ENCODE data around the gene CDC42.

The CDC42 gene

DNA sequence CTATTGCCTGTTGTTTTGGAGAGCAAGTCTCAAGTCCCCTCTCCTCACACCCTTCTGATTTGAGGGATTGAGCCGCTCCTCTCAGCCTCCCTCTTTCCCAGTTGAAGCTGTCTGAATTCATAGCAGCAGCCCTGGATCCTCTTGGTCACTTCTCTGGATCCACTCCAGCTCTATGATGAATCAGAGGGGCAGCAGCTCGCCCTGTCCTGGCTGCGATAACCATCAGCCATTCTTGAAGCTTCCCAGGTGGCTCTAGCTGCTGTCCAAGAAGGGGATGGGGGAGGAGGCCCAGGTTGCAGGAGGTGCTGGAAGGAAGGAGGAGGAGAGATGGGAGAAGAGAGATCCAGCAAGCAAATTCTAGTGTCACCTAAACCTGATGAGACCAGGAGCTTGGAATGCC is 59.1 kb downstream of the CDC42 start:
- DNase-seq, result no peak

- DNase-seq, result no peak
These were observed 60.0 kb downstream of the CDC42 start for GRCh38 chr1:22112554-22112953.

GRCh38 chr1:22114083-22115012 is 61.8 kb downstream of the CDC42 start:
- DNase-seq, result no peak

DNA sequence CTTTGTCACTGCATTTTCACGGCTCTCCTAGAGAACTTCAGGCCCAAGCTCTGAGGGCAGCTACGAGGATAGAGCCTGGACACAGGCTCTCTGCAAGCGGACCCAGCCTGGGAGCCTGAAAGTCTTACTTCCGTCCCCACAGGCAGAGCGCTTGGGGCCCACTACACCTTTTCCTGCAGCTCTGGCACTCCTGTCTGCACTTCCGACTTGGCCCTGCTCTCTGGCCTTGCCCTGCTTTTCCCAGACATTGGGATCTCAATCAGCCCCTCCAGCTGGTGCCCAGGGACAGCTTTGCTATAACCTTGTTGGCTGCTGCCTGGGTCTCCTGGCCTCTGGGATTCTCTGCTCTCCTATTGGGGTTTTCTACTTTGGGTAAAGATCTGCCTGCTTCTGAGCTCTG is 62.8 kb downstream of the CDC42 start:
- no peak for DNase-seq

- no peak for DNase-seq
These were observed 64.7 kb downstream of the CDC42 start for GRCh38 chr1:22117238-22117637.

GRCh38 chr1:22117851-22118250 is 65.3 kb downstream of the CDC42 start:
- no peak for DNase-seq

DNA sequence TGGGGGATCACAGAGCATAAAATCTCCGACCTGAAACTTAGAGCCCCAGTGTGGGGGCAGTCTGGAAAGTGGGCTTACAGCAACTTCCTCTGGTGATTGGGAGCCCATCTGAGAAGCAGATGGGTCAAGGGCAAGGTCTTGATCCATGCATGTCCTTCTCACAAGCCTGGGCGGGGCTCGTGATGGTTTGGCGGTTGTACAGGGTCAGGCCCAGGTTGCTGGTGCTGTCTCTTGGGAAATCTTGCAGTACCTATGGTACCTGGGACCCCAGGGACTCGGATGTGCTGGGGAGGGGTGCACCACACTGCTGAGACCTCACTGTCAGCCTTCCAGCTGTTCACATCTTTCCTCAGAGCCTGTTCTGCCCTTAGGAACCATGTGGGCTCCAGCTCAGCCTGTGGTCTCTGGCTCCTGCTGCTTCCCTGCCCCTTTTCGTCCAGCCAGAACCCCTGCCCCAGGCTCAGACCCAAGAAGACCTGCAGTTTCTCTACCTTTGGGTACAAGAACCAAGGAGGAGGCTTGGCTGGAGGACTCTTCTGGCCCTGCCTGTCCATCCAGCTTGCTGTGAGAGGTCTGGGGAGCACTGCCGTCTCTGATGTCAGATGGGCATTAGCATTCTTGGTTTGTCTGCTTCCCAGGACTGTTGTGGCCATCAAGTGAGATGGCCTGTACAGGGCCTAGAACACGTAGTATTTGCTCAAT is 65.9 kb downstream of the CDC42 start:
- no peak for DNase-seq

DNA sequence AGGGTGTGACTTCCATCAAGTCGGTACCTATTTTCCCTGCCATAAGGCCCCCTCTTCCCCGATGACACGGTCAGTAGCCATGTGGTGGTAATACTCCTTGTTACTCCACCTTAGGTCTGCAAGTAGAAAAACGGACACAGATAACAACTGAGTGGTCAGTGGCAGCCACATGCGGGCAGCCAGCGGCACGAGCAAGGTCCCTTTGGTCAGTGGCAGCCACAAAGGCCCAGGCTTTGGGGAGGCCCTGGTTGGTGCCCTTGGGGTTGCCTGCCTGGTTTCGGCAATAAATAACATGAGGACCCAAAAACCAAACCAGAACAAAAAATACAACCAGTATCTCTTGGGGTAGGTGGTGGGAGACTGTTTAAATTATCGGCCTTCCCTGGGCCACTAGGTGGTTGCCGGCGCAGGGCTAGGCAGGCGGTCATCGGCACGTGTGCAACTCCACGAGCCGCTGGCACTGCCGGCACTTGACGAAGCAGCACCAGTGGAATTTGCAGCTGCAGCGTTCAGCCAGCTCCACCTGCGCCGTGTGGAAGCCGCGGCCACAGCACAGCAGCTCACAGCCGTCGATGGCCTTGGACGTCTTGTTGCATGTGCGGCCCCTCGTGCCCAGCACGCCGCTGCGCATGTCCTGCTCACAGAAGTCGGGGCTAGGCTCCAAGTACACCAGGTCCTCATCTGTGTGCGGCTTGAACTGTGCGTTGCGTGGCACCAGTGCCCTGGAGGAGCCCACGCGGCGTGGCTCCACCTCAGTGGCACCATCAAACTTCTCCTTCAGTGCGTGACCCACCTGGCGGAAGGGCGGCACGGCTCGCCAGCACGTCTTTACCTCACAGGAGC is 67.3 kb downstream of the CDC42 start:
- no peak for DNase-seq

GRCh38 chr1:22120469-22120790 is 67.9 kb downstream of the CDC42 start:
- no peak for DNase-seq

DNA sequence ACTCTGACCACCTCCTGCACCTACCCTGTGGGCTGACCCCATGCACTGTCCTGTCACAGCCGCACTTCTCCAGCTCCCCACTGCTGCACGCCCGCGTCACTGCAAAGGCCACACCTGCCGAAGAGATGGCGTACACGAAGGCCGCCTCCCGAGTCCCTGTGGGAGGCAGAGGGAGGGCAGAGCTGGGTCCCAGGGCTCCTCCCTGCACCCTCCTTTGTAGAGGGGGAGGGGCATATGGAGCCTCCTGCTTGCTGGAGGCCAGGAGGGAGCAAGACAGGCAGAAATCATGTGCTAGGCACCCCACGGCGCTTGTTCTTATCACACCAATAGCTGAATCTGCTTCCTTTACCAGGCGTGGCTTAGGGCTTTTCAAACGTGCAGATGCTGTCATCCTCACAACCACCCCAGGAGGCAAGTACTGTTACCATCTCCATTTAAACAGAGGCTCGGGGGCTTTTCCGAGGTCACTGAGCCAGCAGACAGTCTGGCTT is 69.0 kb downstream of the CDC42 start:
- DNase-seq, result no peak

- no peak for DNase-seq
These were observed 70.0 kb downstream of the CDC42 start for GRCh38 chr1:22122273-22123070.

GRCh38 chr1:22123071-22123390 is 70.5 kb downstream of the CDC42 start:
- no peak for DNase-seq

- no peak for DNase-seq
These were observed 71.4 kb downstream of the CDC42 start for GRCh38 chr1:22123901-22124404.

DNA sequence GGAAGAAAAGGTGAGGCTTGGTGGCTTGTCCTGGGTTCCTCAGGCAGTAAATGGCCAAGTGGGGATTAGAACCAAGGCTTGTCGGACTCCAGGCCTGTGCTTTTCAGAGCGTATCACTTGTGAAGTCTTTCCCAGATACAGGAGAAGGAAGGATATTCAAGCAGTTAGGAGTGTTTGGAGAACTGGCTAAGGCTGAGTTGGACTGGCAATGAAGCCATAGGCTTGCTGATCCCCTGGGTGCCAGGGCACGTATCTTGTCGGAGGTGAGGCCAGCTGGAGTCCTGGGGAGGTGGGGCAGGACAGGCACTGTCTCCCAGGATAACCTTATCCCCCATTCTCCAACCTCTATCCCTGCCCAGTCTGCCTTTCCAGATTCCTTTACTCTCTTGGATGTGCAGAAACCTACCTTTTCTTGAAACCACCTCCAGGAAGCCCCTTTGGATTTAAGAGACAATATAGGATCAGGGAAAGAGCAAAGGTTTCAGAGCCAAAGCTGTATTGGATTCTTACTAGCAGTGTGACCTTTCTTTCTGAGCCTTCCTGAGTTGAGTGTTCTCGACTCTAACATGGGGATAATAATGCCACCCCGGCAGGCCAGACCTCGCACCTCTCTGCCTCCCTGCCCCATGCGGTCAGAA is 72.2 kb downstream of the CDC42 start:
- DNase-seq, result no peak

GRCh38 chr1:22126531-22126930 is 74.0 kb downstream of the CDC42 start:
- DNase-seq, result no peak

DNA sequence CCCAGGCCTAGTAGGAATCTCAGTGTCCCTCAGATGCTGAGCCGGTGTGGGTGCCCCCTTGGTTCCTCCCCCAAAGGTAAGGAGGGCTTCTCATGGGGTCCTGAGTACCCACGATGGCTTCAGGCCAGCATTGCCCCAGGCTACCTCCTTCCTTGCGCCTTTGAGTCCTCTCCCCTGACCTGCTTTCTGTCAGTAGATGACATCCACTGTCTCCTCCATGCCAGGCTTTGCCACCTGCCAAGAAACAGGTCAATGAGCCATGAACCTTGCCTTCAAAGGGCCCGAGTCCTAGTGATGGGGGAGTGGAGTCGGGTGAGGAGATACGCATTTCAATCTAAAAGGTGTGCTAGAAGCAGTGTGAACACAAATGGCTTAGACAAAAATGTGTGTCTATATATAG is 74.7 kb downstream of the CDC42 start:
- DNase-seq, result no peak

DNA sequence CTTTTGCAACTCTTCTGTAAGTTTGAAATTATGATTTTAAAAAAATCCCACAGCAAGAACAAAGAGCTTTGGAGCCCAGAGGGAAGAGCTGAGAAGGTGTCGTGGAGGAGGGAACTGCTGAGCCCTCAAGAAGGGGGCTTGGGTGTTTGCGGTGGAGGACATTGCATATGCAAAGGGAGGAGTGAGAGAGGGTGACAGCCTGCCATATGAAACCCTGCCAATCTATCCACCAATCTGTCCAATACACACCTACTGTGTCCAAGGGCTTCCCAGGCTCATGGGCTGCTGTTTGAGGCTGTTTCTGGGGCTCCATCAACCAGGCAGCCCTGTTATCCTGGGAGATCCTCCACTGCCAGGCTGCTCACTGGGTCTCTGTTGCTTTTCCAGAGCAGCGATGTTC is 75.2 kb downstream of the CDC42 start:
- no peak for DNase-seq

- no peak for DNase-seq
These were observed 75.9 kb downstream of the CDC42 start for GRCh38 chr1:22128392-22128791.

GRCh38 chr1:22129501-22130117 is 77.1 kb downstream of the CDC42 start:
- no peak for DNase-seq

DNA sequence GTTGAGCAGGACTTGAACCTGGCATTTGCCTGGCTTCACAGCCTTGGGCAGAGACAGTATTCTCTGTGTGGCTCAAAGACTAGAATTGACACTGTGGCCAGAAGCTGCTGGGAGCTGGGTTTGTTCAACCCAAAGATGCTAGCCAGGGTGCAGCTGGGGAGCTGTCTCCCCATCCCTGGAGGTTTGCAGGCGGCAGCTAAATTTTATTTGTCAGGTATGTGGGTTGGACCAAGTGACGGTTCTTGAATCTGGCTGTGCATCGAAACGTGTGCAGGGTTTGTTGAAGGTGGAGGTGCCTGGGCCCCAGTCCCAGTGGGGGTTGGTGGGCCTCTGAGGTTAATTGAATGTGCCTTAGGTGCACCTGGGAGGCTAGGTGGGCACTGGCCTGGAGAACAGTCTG is 78.6 kb downstream of the CDC42 start:
- no peak for DNase-seq

GRCh38 chr1:22131875-22132486 is 79.5 kb downstream of the CDC42 start:
- peak; percentile 51 for DNase-seq
